Stimulated activated CD4-positive, alpha-beta T cell treated with anti-CD3 and anti-CD28 coated beads, Interleukin-1b, Interleukin-23, amount 100 ng/mL, for 4 hours (primary cell): ENCODE data around the gene OBP2B.

Experiments used
- DNase-seq, 2 donors: peaks; one replicate each; pipeline ENCODE4 v3.0.0-alpha.2; 2020; ENCODE audit warnings: low read depth in 2 of 2

Gene OBP2B

DNA sequence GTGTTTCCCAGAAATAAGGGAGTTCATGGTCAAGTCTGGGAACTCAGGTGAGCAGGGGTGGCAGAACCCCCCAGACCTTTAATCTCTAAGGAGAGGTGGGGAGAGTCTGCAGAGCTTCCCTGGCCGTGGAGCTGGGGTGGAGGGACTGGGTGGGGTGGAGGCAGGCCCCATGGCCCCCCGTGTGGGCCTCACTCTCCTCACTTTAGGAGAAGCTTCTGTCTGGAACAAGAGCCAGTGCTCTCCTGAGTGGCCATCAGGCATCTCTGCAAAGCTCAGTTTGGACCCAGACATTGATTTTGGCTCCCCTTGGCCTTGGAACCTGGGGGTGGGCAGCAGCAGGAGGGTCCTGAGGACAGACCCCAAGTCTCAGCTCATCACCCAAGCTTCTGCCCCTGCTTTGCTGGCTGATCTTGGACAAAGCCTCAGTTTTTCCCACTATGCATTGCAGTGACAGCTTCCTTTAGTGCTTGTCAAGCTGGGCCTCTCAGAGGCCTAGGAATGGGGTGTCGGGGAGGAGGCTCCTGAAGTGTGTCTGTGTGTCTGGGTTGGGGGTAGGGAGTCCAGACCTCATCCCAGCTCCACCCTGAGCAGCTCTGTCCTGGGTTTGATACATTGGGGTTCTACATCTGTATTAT is 41.8 kb downstream of the OBP2B start:
- DNase-seq = no peak

DNA sequence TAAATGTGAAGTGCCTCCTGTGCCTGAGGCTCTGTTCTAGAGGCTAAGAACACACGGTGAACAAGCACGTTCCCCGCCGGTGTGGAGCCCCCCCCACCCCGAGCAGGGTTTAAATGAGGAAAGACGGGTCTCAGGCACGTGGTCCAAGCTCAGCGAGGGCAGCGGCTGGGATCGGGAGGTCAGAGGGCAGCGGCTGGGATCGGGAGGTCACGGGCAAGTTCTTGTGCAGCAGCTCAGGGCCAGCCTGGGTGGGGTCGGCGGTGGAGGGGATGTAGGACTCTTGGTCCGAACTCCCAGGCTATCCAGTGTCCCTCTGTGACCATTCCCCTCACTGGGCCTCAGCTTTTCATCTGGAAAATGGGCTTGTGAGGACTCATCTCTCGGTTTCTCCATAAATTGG is 42.7 kb downstream of the OBP2B start:
- DNase-seq = no peak

DNA sequence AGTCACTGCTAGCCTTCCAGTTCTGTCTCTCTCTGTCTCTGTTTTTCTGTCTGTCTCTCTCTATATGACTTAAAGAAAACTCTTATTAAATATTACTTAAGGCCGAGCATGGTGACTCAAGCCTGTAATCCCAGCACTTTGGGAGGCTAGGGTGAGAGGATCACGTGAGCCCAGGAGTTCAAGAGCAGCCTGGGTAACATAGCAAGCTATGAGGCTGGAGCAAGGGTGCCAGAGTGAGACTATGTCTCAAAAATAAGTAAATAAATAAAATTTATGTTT is 43.7 kb downstream of the OBP2B start:
- DNase-seq = no peak

DNA sequence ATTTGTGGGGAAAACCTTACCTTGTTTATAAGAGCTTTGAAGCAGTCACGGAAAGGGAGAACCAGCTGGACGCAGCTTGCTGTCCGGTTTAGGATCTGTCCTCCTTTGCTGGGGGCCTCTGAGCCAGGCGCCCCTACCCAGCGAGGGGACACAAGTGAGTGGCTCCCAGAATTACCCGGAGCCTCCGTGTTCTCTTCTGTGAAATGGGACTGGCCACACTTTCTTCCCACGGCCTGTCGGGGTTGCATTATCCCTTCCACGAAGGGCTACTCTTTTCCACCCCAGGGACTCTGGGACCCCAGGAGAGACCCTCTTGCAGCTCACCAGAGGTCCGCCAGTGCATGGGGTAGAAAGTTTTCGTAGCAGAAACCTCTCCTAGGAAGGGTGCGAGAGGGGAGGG is 44.9 kb downstream of the OBP2B start:
- DNase-seq = no peak

DNA sequence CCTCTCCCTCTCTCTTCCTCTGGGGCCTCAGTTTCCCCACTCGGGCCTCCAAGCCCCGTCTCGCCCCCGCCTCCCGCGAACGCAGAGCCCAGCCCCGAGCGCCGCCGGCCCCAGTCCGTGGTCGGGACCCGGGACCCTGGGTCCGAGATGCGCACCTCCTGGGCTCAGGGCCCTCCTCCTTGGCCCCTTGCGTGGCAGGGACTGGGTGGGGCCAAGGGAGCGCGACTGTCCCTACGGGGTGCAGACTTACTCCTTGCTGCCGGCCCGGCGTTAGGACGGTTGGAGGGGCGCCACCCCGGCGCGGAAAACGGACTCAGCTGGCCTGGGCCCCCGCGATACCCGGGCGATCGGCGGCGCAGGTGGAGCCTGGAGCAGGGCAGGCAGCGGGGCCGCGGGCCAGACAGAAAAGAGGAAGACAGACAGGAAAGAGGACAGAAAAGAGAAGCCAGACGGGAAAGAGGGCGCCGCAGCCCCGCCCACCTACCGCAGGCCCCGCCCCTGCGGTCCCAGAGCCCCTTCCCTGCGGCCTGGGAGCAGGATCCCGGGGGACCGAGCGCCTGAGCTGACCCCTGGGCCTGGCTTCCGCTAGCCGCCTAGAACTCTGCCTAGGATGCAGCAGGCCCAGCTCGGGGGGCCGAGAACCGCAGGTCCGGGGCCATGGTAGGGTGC is 45.4 kb downstream of the OBP2B start, which contains the start of gene GBGT1:
Gene GBGT1 (minus strand): TSS at position 411 of the 669 bp plus-strand sequence. CDS start 1,502 bp downstream, outside the sequence.
- DNase-seq = no peak

DNA sequence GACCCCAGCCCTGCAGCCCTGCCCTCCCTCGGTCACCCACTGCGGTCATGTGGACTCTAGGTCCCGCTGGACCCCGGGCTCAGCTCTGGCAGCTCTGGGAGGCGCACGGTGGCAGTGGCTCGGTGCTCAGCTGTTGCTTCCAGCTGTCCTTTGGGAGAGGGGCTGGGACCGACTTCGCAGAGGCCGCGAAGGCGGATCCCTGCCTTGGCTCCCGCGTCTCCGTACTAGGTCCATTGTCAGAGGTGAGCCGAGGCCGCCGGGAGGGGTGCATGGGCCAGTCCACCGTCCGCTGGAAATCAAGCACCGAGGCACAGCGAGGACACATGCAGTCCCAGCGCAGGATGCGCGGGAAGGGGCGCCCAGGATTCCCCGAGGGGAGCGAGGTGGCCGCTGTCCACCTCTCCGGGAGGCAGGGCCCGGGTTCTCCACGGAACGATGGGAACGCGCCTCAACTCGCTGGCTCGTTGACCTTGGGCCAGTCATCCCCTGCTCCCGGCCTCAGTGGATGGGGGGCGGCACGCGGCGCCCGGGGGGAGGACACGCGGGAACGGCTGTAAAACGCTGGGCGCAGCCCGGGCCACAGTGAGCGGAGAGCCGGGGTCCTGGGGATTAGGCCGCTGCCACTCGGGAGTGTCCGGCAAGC is 46.1 kb downstream of the OBP2B start:
- DNase-seq = no peak

DNA sequence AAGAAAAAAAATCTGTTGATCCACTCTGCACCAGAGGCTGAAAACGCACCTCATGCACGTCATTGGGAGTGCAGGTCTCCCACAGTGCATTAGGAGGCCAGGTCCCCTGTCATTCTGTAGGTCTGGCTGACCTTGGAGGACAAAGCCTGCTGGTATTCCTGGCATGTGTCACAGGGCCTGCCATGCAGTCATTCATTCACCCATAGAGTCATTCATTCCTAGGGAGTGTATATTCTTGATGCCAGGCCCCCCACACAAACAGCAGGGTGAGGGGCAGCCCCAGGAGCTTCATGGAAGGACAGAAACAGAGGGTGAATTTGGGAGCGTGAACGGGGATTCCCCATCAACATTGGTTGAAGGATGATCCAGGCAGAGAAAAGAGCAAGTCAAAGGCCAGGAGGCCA is 47.5 kb downstream of the OBP2B start:
- no peak for DNase-seq

DNA sequence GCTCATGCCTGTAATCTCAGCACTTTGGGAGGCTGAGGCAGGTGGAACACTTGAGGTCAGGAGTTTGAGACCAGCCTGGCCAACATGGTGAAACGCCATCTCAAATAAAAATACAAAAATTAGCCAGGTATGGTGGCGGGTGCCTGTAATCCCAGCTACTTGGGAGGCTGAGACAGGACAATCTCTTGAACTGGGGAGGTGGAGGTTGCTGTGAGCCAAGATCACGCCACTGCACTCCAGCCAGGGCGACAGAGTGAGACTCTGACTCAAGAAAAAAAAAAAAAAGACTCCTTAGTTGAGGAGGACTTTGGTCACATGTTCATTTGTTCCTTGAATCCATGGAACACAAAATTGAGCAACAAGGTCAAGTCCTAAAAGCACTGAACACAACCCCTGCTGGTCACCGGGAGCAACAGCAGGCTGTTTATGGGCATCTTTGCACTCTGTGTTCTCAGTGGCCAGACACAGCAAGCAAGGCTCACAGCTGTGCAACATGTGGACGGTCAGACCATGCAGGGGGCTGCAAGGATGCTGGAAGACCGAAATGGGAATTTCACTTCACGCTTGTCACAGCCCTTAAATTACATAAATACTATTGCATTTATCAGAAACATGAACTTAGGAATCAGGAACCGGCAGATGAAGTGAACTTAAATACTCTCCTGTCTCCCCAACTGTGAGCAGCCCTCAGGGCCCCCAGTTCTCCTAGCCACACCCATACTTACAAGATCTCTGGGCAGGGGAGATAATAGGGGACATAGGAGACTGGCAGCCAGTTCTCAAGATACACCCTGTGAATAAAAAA is 48.1 kb downstream of the OBP2B start:
- DNase-seq = no peak

DNA sequence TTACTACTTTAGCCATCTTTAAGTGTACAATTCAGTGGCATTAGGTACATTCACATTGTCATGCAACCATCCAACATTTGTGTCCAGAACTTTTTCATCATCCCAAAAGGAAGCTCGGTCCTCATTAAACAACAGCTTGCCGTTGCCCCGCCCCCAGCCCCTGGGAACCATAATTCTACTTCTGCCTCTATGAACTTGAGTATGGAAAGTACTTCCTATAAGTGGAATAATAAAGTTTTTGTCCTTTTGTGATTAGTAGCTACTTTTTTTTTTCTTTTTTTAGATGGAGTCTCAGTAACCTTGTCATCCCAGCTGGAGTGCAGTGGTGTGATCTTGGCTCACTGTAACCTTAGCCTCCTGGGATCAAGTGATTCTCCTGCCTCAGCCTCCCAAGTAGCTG is 50.4 kb downstream of the OBP2B start:
- DNase-seq = no peak
